Measurements from ENCODE around the gene BTBD9.

GRCh38 chr6:38501931-38502330 lies 137.8 kb downstream of the BTBD9 start:
- TF ChIP-seq CTCF (IDR thresholded peaks at IDR 0.05) (no peak), POLR2A (IDR thresholded peaks at IDR 0.05) (no peak)
